ENCODE data around the gene GPR84.

DNA sequence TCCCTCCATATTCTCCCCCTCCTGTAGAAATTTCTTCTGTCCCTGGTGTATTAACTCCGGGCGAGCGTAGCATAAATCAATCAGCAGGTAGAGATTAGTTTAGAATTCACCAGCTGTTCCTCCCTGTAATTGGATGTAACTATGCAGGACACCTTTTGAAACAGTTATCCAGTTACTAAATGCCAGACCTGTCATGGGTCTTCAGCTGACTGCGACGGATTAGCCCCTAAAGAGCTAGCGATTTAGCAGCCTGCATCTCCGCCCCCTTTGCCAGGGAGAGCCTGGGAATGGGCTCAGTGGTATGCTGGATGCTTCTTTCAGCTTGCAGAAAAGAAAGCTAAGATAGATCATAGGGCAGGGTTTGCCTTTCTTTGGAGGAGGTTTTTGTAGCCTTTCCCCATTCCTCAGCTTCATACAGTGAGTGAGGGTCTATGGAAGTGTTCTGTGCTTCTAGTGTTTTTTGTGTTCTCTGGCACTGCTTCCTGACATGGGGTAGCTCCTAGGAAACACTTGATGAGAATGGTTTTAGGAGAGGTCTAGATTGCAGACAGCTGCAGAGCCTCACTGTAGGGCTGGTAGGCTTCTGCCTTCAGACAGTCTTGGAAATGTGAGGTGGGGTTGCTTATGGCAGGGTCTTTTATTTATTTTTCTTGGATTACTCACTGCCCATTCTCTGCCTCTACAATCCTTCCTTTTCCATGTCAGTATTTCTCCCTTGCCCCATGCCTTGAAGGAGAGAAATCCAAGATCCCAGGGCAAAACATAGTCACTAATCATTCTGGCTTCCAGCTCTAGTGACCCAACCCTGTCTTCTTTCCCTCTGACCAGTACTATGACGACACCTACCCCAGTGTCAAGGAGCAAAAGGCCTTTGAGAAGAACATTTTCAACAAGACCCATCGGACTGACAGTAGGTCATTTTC, 22.6 kb downstream of the GPR84 start:
- TF ChIP-seq, protein P1, sequence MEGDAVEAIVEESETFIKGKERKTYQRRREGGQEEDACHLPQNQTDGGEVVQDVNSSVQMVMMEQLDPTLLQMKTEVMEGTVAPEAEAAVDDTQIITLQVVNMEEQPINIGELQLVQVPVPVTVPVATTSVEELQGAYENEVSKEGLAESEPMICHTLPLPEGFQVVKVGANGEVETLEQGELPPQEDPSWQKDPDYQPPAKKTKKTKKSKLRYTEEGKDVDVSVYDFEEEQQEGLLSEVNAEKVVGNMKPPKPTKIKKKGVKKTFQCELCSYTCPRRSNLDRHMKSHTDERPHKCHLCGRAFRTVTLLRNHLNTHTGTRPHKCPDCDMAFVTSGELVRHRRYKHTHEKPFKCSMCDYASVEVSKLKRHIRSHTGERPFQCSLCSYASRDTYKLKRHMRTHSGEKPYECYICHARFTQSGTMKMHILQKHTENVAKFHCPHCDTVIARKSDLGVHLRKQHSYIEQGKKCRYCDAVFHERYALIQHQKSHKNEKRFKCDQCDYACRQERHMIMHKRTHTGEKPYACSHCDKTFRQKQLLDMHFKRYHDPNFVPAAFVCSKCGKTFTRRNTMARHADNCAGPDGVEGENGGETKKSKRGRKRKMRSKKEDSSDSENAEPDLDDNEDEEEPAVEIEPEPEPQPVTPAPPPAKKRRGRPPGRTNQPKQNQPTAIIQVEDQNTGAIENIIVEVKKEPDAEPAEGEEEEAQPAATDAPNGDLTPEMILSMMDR (conservative IDR thresholded peaks at IDR 0.05): no peak
- no peak for TF ChIP-seq ZFX (IDR thresholded peaks at IDR 0.05)
